GM23338 (cell line): ENCODE measurements around the gene GNS. TPM values are rescaled to one million over a fixed set of nuclear protein-coding genes. Genes with fewer than 3 reads are reported as not detected.

ENCODE experiments used
- ATAC-seq: fragments of 200-7000 bp; cut with Tn5 transposase; 3 replicates; pipeline ENCODE4 v1.9.1; 2020
- DNase-seq: peaks from one replicate; pipeline ENCODE4 v3.0.0-alpha.2; 2015; ENCODE audit warnings: low spot score
- H2AFZ ChIP-seq: fragments of 200-600 bp; sonication (generic); 2 replicates; pipeline ENCODE4 v1.8.0; 2016; ENCODE audit warnings: antibody characterized with exemption, mild to moderate bottlenecking, moderate library complexity
- H3F3A ChIP-seq: fragments of 200-600 bp; sonication (generic); replicated peaks from 2 replicates; pipeline ENCODE4 v1.8.0; 2017; ENCODE audit warnings: antibody characterized with exemption, mixed run types, low read depth
- H3K27ac ChIP-seq: fragments of 200-600 bp; sonication (generic); 2 replicates; pipeline ENCODE4 v1.6.1; 2016; ENCODE audit warnings: low read depth
- H3K27me3 ChIP-seq: fragments of 200-600 bp; sonication (generic); 2 replicates; pipeline ENCODE4 v1.8.0; 2016; ENCODE audit warnings: mild to moderate bottlenecking, mixed run types, moderate library complexity; ENCODE audit not compliant: insufficient read depth
- H3K36me3 ChIP-seq: fragments of 200-600 bp; sonication (generic); 2 replicates; pipeline ENCODE4 v1.8.0; 2016; ENCODE audit warnings: mild to moderate bottlenecking; ENCODE audit not compliant: insufficient read depth
- H3K4me1 ChIP-seq: fragments of 200-600 bp; sonication (generic); 2 replicates; pipeline ENCODE4 v1.8.0; 2016; ENCODE audit warnings: mild to moderate bottlenecking, moderate library complexity; ENCODE audit not compliant: insufficient read depth
- H3K4me2 ChIP-seq: fragments of 200-600 bp; sonication (generic); 2 replicates; pipeline ENCODE4 v1.7.1; 2017; ENCODE audit warnings: mixed run types
- H3K4me3 ChIP-seq: fragments of 200-600 bp; sonication (generic); 2 replicates; pipeline ENCODE4 v1.6.1; 2016; ENCODE audit warnings: mixed run types
- H3K79me2 ChIP-seq: fragments of 200-600 bp; sonication (generic); replicated peaks from 2 replicates; pipeline ENCODE4 v1.8.0; 2017; ENCODE audit warnings: mild to moderate bottlenecking; ENCODE audit not compliant: insufficient read depth
- H3K9me2 ChIP-seq: fragments of 200-600 bp; sonication (generic); 2 replicates; pipeline ENCODE4 v1.8.0; 2017; ENCODE audit not compliant: insufficient read depth
- H4K20me1 ChIP-seq: fragments of 200-600 bp; sonication (generic); replicated peaks from 2 replicates; pipeline ENCODE4 v1.8.0; 2017; ENCODE audit warnings: mild to moderate bottlenecking; ENCODE audit not compliant: insufficient read depth
- H3K27ac Mint-ChIP-seq: 2 replicates; pipeline ENCODE4 v1.8.0; 2020; ENCODE audit warnings: inconsistent platforms, mild to moderate bottlenecking, moderate library complexity, mixed read lengths
- H3K27me3 Mint-ChIP-seq: 3 replicates; pipeline ENCODE4 v1.8.0; 2022; ENCODE audit warnings: low read depth, mild to moderate bottlenecking, moderate library complexity, mixed read lengths, inconsistent platforms; ENCODE audit not compliant: insufficient read depth, poor library complexity
- H3K36me3 Mint-ChIP-seq: 3 replicates; pipeline ENCODE4 v1.8.0; 2021; ENCODE audit warnings: low read depth, mild to moderate bottlenecking, inconsistent platforms, moderate library complexity, mixed read lengths
- H3K4me1 Mint-ChIP-seq: 3 replicates; pipeline ENCODE4 v1.8.0; 2020; ENCODE audit warnings: mild to moderate bottlenecking, inconsistent platforms, mixed read lengths
- H3K4me3 Mint-ChIP-seq: 3 replicates; pipeline ENCODE4 v1.8.0; 2021; ENCODE audit warnings: moderate library complexity, mild to moderate bottlenecking, inconsistent platforms, mixed read lengths
- H3K9me3 Mint-ChIP-seq: 3 replicates; pipeline ENCODE4 v1.8.0; 2020; ENCODE audit warnings: moderate library complexity, mild to moderate bottlenecking, inconsistent platforms, mixed read lengths
- CREB1 ChIP-seq: fragments of 250-450 bp; sonication (Bioruptor Pico); IDR thresholded peaks from 2 replicates; pipeline ENCODE4 v1.5.0; 2020; ENCODE audit warnings: low read depth, mild to moderate bottlenecking, moderate library complexity
- EZH2 ChIP-seq: fragments of 200-600 bp; sonication (generic); IDR thresholded peaks from one replicate; pipeline ENCODE4 v1.8.0; 2017; ENCODE audit warnings: antibody characterized with exemption, mild to moderate bottlenecking, low read depth; ENCODE audit not compliant: unreplicated experiment
- EZH2phosphoT487 ChIP-seq: fragments of 200-600 bp; sonication (generic); IDR thresholded peaks from one replicate; pipeline ENCODE4 v1.8.1; 2018; ENCODE audit warnings: antibody characterized with exemption; ENCODE audit not compliant: unreplicated experiment
- JUNB ChIP-seq: IDR thresholded peaks from one replicate; pipeline ENCODE4 v1.6.1; 2016; ENCODE audit warnings: antibody characterized with exemption; ENCODE audit not compliant: unreplicated experiment
- NANOG ChIP-seq: IDR thresholded peaks from 2 replicates; pipeline ENCODE4 v1.6.1; 2016; ENCODE audit warnings: antibody characterized with exemption, borderline replicate concordance
- POLR2AphosphoS5 ChIP-seq: IDR thresholded peaks from 2 replicates; pipeline ENCODE4 v1.6.1; 2016; ENCODE audit warnings: antibody characterized with exemption, low read depth
- STAT1 ChIP-seq: IDR thresholded peaks from one replicate; pipeline ENCODE4 v1.6.1; 2016; ENCODE audit warnings: antibody characterized with exemption; ENCODE audit not compliant: unreplicated experiment
- ZNF114 ChIP-seq: fragments of 250-450 bp; sonication (Bioruptor Pico); IDR thresholded peaks from 2 replicates; pipeline ENCODE4 v1.5.0; 2020; ENCODE audit warnings: mild to moderate bottlenecking, moderate library complexity
- ZNF331 ChIP-seq: fragments of 250-450 bp; sonication (Bioruptor Pico); IDR thresholded peaks from 2 replicates; pipeline ENCODE4 v1.5.0; 2020; ENCODE audit warnings: low read depth, mild to moderate bottlenecking, moderate library complexity
- polyA plus RNA-seq: library from polyadenylated mRNA; unstranded; fragments of >200 nt; fragmentation: Nextera tagmentation; extraction: Ambion mirVana; gene quantifications from 2 replicates; pipeline ENCODE4 v1.2.1, GENCODE V29; 2016
- total RNA-seq: library from RNA; depleted of rRNA; stranded (reverse); fragments of >200 nt; shearing (Covaris generic); gene quantifications from 2 replicates; pipeline ENCODE4 v1.2.3, GENCODE V29; 2014
- TF ChIP-seq, protein P1 (sequence below): IDR thresholded peaks from one replicate; pipeline ENCODE4 v1.6.1; 2018; ENCODE audit warnings: antibody characterized with exemption; ENCODE audit not compliant: unreplicated experiment
- TF ChIP-seq, protein P2 (sequence below): fragments of 250-450 bp; sonication (Bioruptor Pico); IDR thresholded peaks from 2 replicates; pipeline ENCODE4 v1.5.0; 2020; ENCODE audit warnings: mild to moderate bottlenecking, moderate library complexity
- TF ChIP-seq, protein P3 (sequence below), 2 experiments: fragments of 200-600 bp in 1 of 2; sonication (generic) in 1 of 2; conservative IDR thresholded peaks; 2 replicates each; pipeline versions ENCODE4 v1.5.1 to v1.6.1; 2016 to 2017; ENCODE audit warnings: antibody characterized with exemption in 2 of 2, low read depth in 2 of 2, mild to moderate bottlenecking in 2 of 2, moderate library complexity in 1 of 2

GNS gene
- total and polyA plus RNA-seq, 2 experiments from 2014 or later, result 12.3 to 34.9 TPM

DNA sequence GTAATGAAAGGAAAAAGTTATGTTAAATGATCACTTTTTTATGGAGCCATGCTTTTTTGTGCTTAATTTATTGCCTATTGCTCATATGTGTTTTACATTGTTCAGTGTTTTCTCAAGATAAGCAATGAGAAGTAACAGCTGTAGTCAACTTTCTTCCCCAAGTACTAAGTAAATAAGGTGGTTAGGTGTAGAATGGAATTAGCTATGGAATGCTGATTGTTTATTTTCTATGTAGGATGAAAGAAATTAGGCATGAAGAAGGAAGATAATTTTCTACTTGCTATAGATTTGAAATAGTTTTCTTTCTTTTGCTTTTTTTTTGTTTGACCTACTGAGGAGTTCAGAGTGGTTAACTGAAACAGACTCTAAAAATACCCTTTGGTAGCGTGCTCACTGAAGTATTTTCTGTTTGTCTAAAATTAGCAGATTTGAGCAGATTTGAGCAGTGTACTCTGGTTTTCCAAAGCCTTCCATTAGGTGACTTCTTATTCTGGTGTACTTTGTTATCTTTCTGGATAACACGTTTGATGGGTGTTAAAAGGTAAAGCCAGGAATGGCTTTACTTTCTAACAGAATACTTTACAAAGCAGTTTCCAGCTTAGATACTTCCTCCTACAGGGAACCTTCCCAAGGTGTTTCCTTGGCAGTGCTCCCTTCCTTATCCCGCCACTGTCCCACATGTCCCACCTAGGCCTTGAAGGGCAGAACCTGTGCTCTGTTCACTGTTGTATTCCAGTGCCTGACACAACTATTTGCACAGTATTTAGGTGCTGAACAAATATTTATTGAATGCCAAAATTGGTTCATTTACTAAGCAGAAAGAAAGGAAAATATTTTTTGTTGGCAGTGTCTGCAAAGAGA lies 92.9 kb downstream of the GNS start:
- no peak overlapping the region for H3K4me3 Mint-ChIP-seq
- no peak overlapping the region; the same call in 1 of the 2 replicates for H3K27ac Mint-ChIP-seq
- Histone ChIP-seq H3K4me2 (no peak overlapping the region), H3K9me2 (no peaks in the 10 kb centered on the region), H3K27ac (no peak overlapping the region; the same call in 1 of the 2 replicates), H3F3A (no peaks in the 10 kb centered on the region), H3K4me3 (no peak overlapping the region), H2AFZ (no peak overlapping the region), H3K79me2 (peaks cover 94% of the 10 kb centered on the region), H3K4me1 (peaks cover 63% of the 10 kb centered on the region), H3K27me3 (no peaks in the 10 kb centered on the region), H3K36me3 (no peaks in the 10 kb centered on the region), H4K20me1 (peaks cover 19% of the 10 kb centered on the region; the same call in 1 of the 2 replicates)
- H3K36me3 Mint-ChIP-seq, result no peaks in the 10 kb centered on the region
- no peaks in the 10 kb centered on the region; the same call in 2 of the 3 replicates for H3K9me3 Mint-ChIP-seq
- ATAC-seq, result no peak
- H3K4me1 Mint-ChIP-seq, result peaks cover 65% of the 10 kb centered on the region
- DNase-seq, result no peak
- TF ChIP-seq JUNB (no peak), ZNF114 (CRISPR knock-in tag) (no peak), NANOG (no peak), POLR2AphosphoS5 (no peak), EZH2 (no peak), ZNF331 (no peak), CREB1 (CRISPR knock-in tag) (no peak), STAT1 (no peak), EZH2phosphoT487 (no peak)
- TF ChIP-seq, protein P1, sequence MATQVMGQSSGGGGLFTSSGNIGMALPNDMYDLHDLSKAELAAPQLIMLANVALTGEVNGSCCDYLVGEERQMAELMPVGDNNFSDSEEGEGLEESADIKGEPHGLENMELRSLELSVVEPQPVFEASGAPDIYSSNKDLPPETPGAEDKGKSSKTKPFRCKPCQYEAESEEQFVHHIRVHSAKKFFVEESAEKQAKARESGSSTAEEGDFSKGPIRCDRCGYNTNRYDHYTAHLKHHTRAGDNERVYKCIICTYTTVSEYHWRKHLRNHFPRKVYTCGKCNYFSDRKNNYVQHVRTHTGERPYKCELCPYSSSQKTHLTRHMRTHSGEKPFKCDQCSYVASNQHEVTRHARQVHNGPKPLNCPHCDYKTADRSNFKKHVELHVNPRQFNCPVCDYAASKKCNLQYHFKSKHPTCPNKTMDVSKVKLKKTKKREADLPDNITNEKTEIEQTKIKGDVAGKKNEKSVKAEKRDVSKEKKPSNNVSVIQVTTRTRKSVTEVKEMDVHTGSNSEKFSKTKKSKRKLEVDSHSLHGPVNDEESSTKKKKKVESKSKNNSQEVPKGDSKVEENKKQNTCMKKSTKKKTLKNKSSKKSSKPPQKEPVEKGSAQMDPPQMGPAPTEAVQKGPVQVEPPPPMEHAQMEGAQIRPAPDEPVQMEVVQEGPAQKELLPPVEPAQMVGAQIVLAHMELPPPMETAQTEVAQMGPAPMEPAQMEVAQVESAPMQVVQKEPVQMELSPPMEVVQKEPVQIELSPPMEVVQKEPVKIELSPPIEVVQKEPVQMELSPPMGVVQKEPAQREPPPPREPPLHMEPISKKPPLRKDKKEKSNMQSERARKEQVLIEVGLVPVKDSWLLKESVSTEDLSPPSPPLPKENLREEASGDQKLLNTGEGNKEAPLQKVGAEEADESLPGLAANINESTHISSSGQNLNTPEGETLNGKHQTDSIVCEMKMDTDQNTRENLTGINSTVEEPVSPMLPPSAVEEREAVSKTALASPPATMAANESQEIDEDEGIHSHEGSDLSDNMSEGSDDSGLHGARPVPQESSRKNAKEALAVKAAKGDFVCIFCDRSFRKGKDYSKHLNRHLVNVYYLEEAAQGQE, result no peak
- TF ChIP-seq, protein P2, sequence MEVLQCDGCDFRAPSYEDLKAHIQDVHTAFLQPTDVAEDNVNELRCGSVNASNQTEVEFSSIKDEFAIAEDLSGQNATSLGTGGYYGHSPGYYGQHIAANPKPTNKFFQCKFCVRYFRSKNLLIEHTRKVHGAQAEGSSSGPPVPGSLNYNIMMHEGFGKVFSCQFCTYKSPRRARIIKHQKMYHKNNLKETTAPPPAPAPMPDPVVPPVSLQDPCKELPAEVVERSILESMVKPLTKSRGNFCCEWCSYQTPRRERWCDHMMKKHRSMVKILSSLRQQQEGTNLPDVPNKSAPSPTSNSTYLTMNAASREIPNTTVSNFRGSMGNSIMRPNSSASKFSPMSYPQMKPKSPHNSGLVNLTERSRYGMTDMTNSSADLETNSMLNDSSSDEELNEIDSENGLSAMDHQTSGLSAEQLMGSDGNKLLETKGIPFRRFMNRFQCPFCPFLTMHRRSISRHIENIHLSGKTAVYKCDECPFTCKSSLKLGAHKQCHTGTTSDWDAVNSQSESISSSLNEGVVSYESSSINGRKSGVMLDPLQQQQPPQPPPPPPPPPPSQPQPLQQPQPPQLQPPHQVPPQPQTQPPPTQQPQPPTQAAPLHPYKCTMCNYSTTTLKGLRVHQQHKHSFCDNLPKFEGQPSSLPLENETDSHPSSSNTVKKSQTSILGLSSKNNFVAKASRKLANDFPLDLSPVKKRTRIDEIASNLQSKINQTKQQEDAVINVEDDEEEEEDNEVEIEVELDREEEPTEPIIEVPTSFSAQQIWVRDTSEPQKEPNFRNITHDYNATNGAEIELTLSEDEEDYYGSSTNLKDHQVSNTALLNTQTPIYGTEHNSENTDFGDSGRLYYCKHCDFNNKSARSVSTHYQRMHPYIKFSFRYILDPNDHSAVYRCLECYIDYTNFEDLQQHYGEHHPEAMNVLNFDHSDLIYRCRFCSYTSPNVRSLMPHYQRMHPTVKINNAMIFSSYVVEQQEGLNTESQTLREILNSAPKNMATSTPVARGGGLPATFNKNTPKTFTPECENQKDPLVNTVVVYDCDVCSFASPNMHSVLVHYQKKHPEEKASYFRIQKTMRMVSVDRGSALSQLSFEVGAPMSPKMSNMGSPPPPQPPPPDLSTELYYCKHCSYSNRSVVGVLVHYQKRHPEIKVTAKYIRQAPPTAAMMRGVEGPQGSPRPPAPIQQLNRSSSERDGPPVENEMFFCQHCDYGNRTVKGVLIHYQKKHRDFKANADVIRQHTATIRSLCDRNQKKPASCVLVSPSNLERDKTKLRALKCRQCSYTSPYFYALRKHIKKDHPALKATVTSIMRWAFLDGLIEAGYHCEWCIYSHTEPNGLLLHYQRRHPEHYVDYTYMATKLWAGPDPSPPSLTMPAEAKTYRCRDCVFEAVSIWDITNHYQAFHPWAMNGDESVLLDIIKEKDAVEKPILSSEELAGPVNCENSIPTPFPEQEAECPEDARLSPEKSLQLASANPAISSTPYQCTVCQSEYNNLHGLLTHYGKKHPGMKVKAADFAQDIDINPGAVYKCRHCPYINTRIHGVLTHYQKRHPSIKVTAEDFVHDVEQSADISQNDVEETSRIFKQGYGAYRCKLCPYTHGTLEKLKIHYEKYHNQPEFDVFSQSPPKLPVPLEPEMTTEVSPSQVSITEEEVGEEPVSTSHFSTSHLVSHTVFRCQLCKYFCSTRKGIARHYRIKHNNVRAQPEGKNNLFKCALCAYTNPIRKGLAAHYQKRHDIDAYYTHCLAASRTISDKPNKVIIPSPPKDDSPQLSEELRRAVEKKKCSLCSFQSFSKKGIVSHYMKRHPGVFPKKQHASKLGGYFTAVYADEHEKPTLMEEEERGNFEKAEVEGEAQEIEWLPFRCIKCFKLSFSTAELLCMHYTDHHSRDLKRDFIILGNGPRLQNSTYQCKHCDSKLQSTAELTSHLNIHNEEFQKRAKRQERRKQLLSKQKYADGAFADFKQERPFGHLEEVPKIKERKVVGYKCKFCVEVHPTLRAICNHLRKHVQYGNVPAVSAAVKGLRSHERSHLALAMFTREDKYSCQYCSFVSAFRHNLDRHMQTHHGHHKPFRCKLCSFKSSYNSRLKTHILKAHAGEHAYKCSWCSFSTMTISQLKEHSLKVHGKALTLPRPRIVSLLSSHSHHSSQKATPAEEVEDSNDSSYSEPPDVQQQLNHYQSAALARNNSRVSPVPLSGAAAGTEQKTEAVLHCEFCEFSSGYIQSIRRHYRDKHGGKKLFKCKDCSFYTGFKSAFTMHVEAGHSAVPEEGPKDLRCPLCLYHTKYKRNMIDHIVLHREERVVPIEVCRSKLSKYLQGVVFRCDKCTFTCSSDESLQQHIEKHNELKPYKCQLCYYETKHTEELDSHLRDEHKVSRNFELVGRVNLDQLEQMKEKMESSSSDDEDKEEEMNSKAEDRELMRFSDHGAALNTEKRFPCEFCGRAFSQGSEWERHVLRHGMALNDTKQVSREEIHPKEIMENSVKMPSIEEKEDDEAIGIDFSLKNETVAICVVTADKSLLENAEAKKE (CRISPR knock-in tag), result no peak
- TF ChIP-seq, protein P3, sequence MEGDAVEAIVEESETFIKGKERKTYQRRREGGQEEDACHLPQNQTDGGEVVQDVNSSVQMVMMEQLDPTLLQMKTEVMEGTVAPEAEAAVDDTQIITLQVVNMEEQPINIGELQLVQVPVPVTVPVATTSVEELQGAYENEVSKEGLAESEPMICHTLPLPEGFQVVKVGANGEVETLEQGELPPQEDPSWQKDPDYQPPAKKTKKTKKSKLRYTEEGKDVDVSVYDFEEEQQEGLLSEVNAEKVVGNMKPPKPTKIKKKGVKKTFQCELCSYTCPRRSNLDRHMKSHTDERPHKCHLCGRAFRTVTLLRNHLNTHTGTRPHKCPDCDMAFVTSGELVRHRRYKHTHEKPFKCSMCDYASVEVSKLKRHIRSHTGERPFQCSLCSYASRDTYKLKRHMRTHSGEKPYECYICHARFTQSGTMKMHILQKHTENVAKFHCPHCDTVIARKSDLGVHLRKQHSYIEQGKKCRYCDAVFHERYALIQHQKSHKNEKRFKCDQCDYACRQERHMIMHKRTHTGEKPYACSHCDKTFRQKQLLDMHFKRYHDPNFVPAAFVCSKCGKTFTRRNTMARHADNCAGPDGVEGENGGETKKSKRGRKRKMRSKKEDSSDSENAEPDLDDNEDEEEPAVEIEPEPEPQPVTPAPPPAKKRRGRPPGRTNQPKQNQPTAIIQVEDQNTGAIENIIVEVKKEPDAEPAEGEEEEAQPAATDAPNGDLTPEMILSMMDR (conservative IDR thresholded peaks at IDR 0.05; ENCODE audit: low read depth in 2 of 2), result no peak
- H3K27me3 Mint-ChIP-seq, result peaks cover 7% of the 10 kb centered on the region
